LNCAP (cell line): ENCODE results near the gene SPARC.

Source experiments
- TF ChIP-seq, protein P1 (sequence below): fragments of 450-650 bp; IDR thresholded peaks from 2 replicates; pipeline ENCODE4 v1.5.1; 2017; ENCODE audit warnings: mild to moderate bottlenecking

The SPARC gene

DNA sequence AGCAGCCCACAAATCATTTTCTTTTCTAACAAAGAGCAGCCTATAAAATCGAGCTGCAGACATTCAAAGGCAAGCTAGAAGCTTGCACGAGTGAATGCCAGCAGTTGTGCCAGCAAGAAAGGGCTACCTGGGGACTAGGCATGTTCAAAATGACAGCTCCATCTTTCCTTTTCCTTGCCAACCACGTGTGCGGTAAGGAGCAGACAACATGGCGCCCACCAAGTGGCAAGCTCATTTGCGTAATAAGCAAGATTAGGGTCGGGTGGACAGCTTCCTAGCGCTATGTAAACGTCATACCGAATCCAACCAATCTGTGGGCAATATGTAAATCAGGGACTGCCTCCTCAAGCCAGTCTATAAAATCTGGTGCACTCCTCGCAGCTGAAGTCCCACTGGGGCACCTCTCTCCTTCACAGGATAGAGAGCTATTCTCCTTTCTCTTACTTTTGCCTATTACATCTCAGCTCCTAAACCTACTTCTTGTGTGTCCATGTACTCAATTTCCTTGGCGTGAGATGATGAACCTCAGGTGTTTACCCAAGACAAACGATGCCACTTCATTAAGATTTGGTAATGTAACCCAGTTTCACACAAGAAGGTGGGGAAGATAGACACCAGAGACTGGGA is 22.5 kb upstream of the SPARC start:
- TF ChIP-seq, protein P1, sequence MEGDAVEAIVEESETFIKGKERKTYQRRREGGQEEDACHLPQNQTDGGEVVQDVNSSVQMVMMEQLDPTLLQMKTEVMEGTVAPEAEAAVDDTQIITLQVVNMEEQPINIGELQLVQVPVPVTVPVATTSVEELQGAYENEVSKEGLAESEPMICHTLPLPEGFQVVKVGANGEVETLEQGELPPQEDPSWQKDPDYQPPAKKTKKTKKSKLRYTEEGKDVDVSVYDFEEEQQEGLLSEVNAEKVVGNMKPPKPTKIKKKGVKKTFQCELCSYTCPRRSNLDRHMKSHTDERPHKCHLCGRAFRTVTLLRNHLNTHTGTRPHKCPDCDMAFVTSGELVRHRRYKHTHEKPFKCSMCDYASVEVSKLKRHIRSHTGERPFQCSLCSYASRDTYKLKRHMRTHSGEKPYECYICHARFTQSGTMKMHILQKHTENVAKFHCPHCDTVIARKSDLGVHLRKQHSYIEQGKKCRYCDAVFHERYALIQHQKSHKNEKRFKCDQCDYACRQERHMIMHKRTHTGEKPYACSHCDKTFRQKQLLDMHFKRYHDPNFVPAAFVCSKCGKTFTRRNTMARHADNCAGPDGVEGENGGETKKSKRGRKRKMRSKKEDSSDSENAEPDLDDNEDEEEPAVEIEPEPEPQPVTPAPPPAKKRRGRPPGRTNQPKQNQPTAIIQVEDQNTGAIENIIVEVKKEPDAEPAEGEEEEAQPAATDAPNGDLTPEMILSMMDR, result no peak

DNA sequence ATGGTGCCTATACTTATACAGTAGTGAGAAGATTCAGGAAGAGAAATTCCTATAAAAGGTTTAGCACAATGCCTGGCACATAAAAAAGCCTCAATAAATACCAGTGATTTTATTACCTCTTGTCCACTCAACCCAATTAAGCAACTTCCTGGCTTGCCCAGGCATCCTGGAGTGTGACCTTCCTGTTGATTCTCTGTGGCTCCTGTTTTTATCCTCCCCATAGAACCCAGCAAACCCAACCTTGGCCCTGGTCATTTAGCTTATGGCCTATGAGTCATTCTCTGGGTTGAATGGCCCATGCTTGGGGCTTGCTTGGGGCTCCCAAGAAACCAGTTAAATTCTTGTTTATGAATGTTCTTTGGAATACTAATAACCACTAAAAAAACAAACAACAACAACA is 21.4 kb upstream of the SPARC start:
- TF ChIP-seq, protein P1, result no peak

DNA sequence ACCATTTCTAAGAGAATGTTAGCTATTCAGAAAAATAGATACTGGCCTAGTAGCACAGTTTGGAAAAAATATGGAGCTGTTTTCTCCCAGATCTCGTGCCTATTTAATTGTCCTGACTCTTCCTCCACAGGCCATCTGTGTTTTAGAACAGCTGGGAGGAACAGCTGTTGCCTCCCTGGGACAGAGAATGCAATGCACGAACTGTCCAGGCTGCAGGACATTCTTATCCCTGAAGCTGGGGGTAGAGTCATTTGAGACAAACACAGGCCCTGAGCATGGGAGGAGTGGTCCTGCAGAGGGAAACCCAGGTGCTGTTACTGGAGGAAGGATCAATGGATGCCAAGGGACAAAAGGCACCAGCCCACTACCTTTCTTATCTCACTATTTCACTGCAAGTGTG is 20.9 kb upstream of the SPARC start:
- TF ChIP-seq, protein P1, result no peak

DNA sequence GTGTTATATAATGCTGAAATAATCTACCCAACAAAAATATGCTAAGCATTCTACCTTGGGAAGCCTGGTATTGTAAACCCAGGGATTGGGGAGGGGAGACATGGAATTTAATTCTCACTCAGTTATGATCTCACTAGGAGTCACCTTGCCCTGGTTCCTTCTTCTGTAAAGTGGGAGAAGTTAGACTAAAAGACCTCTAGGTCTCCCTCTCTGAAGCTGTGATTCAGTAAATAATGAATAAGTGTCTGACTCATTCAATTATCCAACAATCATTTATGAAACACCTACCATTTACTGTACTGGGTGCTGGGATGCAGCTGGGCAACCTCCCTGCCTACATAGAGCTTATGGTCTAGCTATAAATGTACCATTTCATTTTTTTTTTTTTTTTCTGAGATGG is 20.2 kb upstream of the SPARC start:
- TF ChIP-seq, protein P1, result no peak

DNA sequence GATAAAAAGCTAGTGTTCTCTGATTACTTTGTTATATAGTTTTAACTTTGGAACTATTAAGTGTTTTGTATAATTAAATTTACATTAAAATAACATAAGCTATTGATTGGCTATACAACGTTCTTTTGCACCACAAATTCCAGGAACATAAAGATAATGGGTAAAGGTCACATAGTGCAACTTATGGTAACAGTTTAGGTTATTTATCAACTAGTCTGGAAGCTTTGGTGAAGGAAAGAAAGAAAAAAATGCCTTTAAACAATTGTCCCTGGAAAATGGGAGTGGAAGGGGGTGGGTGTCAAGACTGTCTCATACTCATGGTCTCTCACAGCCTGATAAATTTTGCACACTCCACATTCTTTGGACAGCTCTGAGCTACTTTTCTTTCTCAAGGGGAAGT is 17.1 kb upstream of the SPARC start:
- TF ChIP-seq, protein P1, result no peak

DNA sequence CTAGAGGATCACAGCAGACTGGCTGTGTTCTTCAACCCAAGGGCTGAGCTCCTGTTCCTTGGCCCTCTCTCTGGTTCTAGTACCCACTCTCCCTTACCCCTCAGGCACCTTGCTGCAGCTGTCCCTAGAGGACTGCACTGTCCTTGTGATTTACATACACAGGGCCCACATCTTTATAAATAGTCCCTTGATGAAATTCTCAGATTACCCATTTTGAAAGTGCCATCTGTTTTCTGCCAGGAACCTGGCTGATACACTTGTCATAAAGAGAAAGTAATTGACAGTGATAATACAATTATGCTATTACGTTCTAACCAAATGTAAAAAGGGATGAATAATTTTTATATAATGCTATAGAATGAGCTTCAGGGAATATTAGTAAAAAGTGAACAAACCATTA is 16.5 kb upstream of the SPARC start:
- TF ChIP-seq, protein P1, result no peak

DNA sequence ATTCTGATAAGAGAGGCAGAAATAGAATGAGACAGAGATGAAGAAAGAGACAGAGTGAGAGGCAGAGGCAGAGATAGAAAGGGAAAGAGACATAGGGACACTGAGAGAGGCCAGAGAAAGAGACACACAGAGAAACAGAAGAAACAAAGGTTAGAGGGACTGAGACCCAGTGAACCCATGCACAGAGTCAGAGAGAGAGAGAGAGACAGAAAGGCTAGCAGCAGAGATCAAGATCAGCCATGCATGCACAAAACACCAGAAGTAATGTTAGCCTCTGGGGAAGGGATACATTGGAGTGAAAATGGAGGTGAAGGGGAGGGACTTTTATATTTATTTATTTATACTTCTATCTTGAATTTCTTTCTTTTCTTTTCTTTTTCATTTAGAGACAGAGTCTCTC is 14.1 kb upstream of the SPARC start:
- TF ChIP-seq, protein P1, result no peak

DNA sequence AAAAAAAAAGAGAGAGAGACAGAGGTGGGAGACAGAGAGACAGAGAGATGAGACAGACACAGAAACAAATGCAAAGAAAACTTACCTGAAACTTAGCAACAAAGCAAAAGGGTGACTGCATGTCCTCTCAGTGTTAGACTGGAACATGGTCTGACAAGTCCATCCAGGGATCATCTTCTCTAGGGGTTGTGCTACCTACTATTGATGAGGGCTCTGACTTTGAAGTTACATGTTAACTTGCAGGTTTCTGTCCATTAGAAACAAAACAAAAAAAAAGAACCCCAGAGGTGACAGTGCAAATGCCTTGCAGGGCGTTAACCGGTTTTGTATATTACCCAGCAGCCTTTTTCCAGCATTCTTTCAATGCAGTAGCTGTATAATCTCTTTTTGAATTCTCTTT is 13.6 kb upstream of the SPARC start:
- TF ChIP-seq, protein P1, result no peak
